ENCODE measurements around the gene ACYP2.

DNA sequence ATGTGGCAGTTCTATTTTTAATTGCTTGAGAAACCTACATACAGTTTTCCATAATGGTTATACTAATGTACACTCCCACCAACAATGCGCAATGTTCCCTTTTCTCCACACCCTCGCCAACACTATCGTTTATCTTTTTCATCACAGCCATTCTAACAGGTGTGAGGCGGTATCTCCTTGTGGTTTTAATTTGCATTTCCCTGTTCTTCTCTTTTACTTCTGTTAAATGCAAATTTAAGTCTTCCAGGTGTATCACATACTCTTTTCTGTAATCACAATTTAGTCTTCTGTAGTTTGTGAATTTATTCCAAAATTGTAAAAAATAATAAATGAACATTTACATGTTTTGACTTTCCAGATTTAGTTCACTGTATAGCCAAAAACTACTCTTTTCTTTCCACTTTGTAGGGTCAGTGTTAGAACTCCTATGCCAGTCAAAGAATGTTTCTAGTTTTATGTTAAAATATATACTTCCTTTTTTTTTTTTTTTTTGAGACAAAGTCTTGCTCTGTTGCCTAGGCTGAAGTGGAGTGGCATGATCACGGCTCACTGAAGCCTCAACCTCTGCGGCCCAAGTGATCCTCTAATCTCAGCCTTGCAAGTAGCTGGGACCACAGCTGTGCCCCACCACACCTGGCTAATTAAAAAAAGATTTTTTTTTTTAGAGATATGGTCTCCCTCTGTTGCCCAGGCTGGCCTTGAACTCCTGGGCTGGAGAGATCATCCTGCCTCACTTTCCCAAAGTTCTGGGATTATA lies 15.4 kb upstream of the ACYP2 start:
- TF ChIP-seq CTCF (IDR thresholded peaks at IDR 0.05) (no peak), POLR2A (IDR thresholded peaks at IDR 0.05; ENCODE audit: low read depth) (no peak)
